Spleen (tissue), 11 donors: ENCODE results near the gene COPG2. TPM values are rescaled to one million over a fixed set of nuclear protein-coding genes. Genes with fewer than 3 reads are reported as not detected.
A peak's percentile ranks its signal among the peaks of the same experiment; 100 is the strongest.

Experiments used
- DNase-seq: peaks from one replicate; pipeline ENCODE4 v3.0.0-alpha.2; 2020
- H3K27ac ChIP-seq, 8 donors: fragments of 200-600 bp; sonication (generic) in 7 of 8; 1 replicate in 4 of 8; 2 replicates in 4 of 8; pipeline versions ENCODE4 v1.5.0 to v1.8.0; 2016 to 2021; ENCODE audit warnings: inconsistent platforms in 4 of 8, mild to moderate bottlenecking in 4 of 8, moderate library complexity in 1 of 8
- H3K27me3 ChIP-seq, 7 donors: fragments of 200-600 bp; sonication (generic) in 6 of 7; replicated peaks in 1 of 7; 1 replicate in 4 of 7; 2 replicates in 3 of 7; pipeline versions ENCODE4 v1.5.0 to v1.8.0; 2016 to 2021; ENCODE audit warnings: inconsistent platforms in 3 of 7, mild to moderate bottlenecking in 1 of 7
- H3K36me3 ChIP-seq, 6 donors: fragments of 200-600 bp; sonication (generic) in 5 of 6; 1 replicate in 4 of 6; 2 replicates in 2 of 6; pipeline versions ENCODE4 v1.5.0 to v1.8.0; 2016 to 2021; ENCODE audit warnings: inconsistent platforms in 2 of 6
- H3K4me1 ChIP-seq, 6 donors: fragments of 200-600 bp; sonication (generic) in 5 of 6; 1 replicate in 3 of 6; 2 replicates in 3 of 6; pipeline versions ENCODE4 v1.5.0 to v1.8.0; 2016 to 2021; ENCODE audit warnings: inconsistent platforms in 3 of 6
- H3K4me3 ChIP-seq, 8 donors: fragments of 200-600 bp; sonication (generic) in 7 of 8; 1 replicate in 4 of 8; 2 replicates in 4 of 8; pipeline versions ENCODE4 v1.5.0 to v1.8.0; 2016 to 2021; ENCODE audit warnings: inconsistent platforms in 4 of 8, mild to moderate bottlenecking in 4 of 8, moderate library complexity in 2 of 8
- H3K9me3 ChIP-seq, 8 donors: fragments of 200-600 bp; sonication (generic) in 7 of 8; 1 replicate in 4 of 8; 2 replicates in 4 of 8; pipeline versions ENCODE4 v1.5.0 to v1.8.0; 2016 to 2021; ENCODE audit warnings: inconsistent platforms in 4 of 8
- CTCF ChIP-seq, 11 experiments: fragments of 200-600 bp in 7 of 11; fragments of 450-650 bp in 4 of 11; sonication (generic) in 4 of 11; IDR thresholded peaks in 8 of 11; conservative IDR thresholded peaks in 3 of 11; 1 replicate in 7 of 11; 2 replicates in 4 of 11; pipeline versions ENCODE4 v1.4.0 to v1.8.0; 2016 to 2021; ENCODE audit warnings: antibody characterized with exemption in 11 of 11, inconsistent platforms in 4 of 11, mild to moderate bottlenecking in 1 of 11
- POLR2A ChIP-seq, 3 donors: fragments of 450-650 bp; IDR thresholded peaks; one replicate each; pipeline ENCODE4 v1.5.1; 2017; ENCODE audit warnings: antibody characterized with exemption in 3 of 3, mild to moderate bottlenecking in 1 of 3
- POLR2AphosphoS5 ChIP-seq, 3 donors: sonication (generic); formaldehyde crosslinking; IDR thresholded peaks; one replicate each; pipeline ENCODE4 v1.5.1; 2017; ENCODE audit warnings: antibody characterized with exemption in 3 of 3
- WGBS, 5 donors: extraction: QIAGEN DNeasy Blood & Tissue Kit in 3 of 5; methylation state at CpG; one replicate each; pipeline versions ENCODE4 v1.1.5 to v1.1.7; 2013 to 2018; 5-methylcytosine and 5-hydroxymethylcytosine counted together
- intact Hi-C: fragments of 100-400 bp; cut with DNase I; formaldehyde crosslinking; loops from one replicate; pipeline ENCODE4 v1.15.0; 2023; ENCODE audit warnings: low total_unique reads
- polyA plus RNA-seq, 3 donors: library from polyadenylated mRNA; stranded (reverse); fragments of 200-250 nt; gene quantifications; one replicate each; pipeline ENCODE4 v1.2.1, GENCODE V29; 2013
- total RNA-seq, 7 donors: library from RNA; depleted of rRNA in 3 of 7; stranded (reverse); fragments of >200 nt in 3 of 7; fragmentation: NEBNext Ultra II Directional in 4 of 7; extraction: Animal tissue kit (Norgen Biotek cat#: 25700) in 4 of 7; gene quantifications; one replicate each; pipeline versions ENCODE4 v1.1.0 to v1.2.1, GENCODE V29; 2016 to 2021
- donor health status: healthy with polysubstance abuse.
- donor health status: DM: no; HTN: no; CAD: no; lungs with moderate emphysema.
- donor health status: DM: no; HTN: no; CAD: no.
- donor health status: Bipolar disorder and iron deficiency.
- donor health status: healthy.
- donor health status: DM: no; HTN: no; CAD: no.
- donor health status: DM: yes; HTN: yes; CAD: no.

Gene COPG2
- total and polyA plus RNA-seq, 10 donors: 5.8 to 25.1 (median 18.3) TPM

- no peak for DNase-seq
- no peaks in the 10 kb centered on the region for H3K9me3 ChIP-seq
- peak overlapping the region; percentile 74 to 93 (median 87) for H3K4me3 ChIP-seq
- H3K27ac ChIP-seq: peak overlapping the region; percentile 49 to 94 (median 89)
- TF ChIP-seq POLR2A (IDR thresholded peaks at IDR 0.05) (no peak), POLR2AphosphoS5 (IDR thresholded peaks at IDR 0.05) (no peak), CTCF (IDR thresholded peaks at IDR 0.05 in 8 of 11, conservative IDR thresholded peaks at IDR 0.05 in 3 of 11) (no peak)
- H3K4me1 ChIP-seq: peaks cover 0 to 29% (median 19%) of the 10 kb centered on the region in 6 donors
- H3K27me3 ChIP-seq: no peaks in the 10 kb centered on the region
- WGBS, 5 donors: 19 to 27% (median 22%) methylated on average over 16 to 19 of the region's 19 CpGs
- H3K36me3 ChIP-seq: peaks cover 0 to 29% (median 7%) of the 10 kb centered on the region in 6 donors
- intact Hi-C loops: no loop called here
These were observed 823 bp downstream of the COPG2 start for GRCh38 chr7:130667593-130668257.

GRCh38 chr7:130662426-130662825 is 6.1 kb downstream of the COPG2 start:
- peaks cover 0 to 76% (median 24%) of the 10 kb centered on the region in 6 donors for H3K36me3 ChIP-seq
- H3K4me3 ChIP-seq: no peak overlapping the region
- intact Hi-C loops: no loop called here
- DNase-seq: no peak
- WGBS, 5 donors: 90 to 96% (median 93%) methylated on average over 2 of the region's 2 CpGs
- H3K9me3 ChIP-seq: no peaks in the 10 kb centered on the region
- H3K27ac ChIP-seq: no peak overlapping the region
- H3K27me3 ChIP-seq: no peaks in the 10 kb centered on the region
- TF ChIP-seq POLR2AphosphoS5 (IDR thresholded peaks at IDR 0.05) (no peak), POLR2A (IDR thresholded peaks at IDR 0.05) (no peak), CTCF (IDR thresholded peaks at IDR 0.05 in 8 of 11, conservative IDR thresholded peaks at IDR 0.05 in 3 of 11) (no peak)
- peaks cover 0 to 8% (median 3%) of the 10 kb centered on the region in 6 donors for H3K4me1 ChIP-seq

GRCh38 chr7:130655286-130655685 is 13.3 kb downstream of the COPG2 start:
- intact Hi-C loops: no loop called here
- Histone ChIP-seq H3K27ac (no peak overlapping the region), H3K27me3 (no peaks in the 10 kb centered on the region), H3K4me3 (no peak overlapping the region), H3K36me3 (peaks cover 0 to 45% (median 4%) of the 10 kb centered on the region in 6 donors), H3K9me3 (no peaks in the 10 kb centered on the region), H3K4me1 (no peaks in the 10 kb centered on the region)
- no peak for DNase-seq
- TF ChIP-seq CTCF (IDR thresholded peaks at IDR 0.05 in 8 of 11, conservative IDR thresholded peaks at IDR 0.05 in 3 of 11): no peak
- no peak for TF ChIP-seq POLR2AphosphoS5 (IDR thresholded peaks at IDR 0.05)
- TF ChIP-seq POLR2A (IDR thresholded peaks at IDR 0.05): no peak
- 84 to 96% (median 88%) methylated on average over 4 of the region's 4 CpGs for WGBS, 5 donors

GRCh38 chr7:130654850-130655249 is 13.7 kb downstream of the COPG2 start:
- TF ChIP-seq POLR2AphosphoS5 (IDR thresholded peaks at IDR 0.05): no peak
- TF ChIP-seq CTCF (IDR thresholded peaks at IDR 0.05 in 8 of 11, conservative IDR thresholded peaks at IDR 0.05 in 3 of 11): no peak
- TF ChIP-seq POLR2A (IDR thresholded peaks at IDR 0.05): no peak
- 81 to 96% (median 95%) methylated on average over 1 of the region's 1 CpG for WGBS, 5 donors

More at GRCh38 chr7:130654850-130655249, 13.7 kb downstream of the COPG2 start:
- H3K4me3 ChIP-seq: no peak overlapping the region
- H3K4me1 ChIP-seq: no peaks in the 10 kb centered on the region
- no peak overlapping the region for H3K27ac ChIP-seq
- no peak for DNase-seq
- H3K9me3 ChIP-seq: no peaks in the 10 kb centered on the region
- peaks cover 0 to 45% (median 1%) of the 10 kb centered on the region in 6 donors for H3K36me3 ChIP-seq
- H3K27me3 ChIP-seq: no peaks in the 10 kb centered on the region
- intact Hi-C loops: no loop called here
